Endothelial cell of umbilical vein (primary cell): Measurements from ENCODE around the gene DDX23. TPM values are rescaled to one million over a fixed set of nuclear protein-coding genes. Genes with fewer than 3 reads are reported as not detected.

Experiments
- BruUV-seq: library from RNA; stranded (reverse); fragments of 400-500 nt; replicated peaks from 2 replicates; lab custom pipeline; 2021; lab: Mats Ljungman, UMichigan
- CTCF ChIA-PET: fragments of 300-600, 350-600 bp; sonication (Branson Sonifier 250); formaldehyde crosslinking; loops from one replicate; lab custom pipeline; 2021; ENCODE audit warnings: antibody characterized with exemption, inconsistent platforms; lab: Charles Lee
- POLR2A ChIA-PET: fragments of 300-600, 350-600 bp; sonication (Branson Sonifier 250); formaldehyde crosslinking; loops from one replicate; lab custom pipeline; 2021; ENCODE audit warnings: antibody characterized with exemption, inconsistent platforms; lab: Charles Lee
- DNase-seq: peaks from one replicate; pipeline ENCODE4 v3.0.0-alpha.2; 2011; ENCODE audit warnings: low read depth, low spot score
- FAIRE-seq: peaks from 2 replicates; lab custom pipeline; 2011; peaks lifted over from hg19 to GRCh38; lab: Jason Lieb, UNC
- H2AFZ ChIP-seq: 2 replicates; pipeline ENCODE4 v1.6.0; 2012; ENCODE audit warnings: low read depth, low read length, control low read depth, inconsistent platforms
- H3K27ac ChIP-seq: 2 replicates; pipeline ENCODE4 v1.5.1; 2011; ENCODE audit warnings: low read depth, mild to moderate bottlenecking, control low read depth, low read length, moderate library complexity; ENCODE audit not compliant: insufficient read depth
- H3K27me3 ChIP-seq, 2 experiments: 2 replicates each; pipeline versions ENCODE4 v1.6.0 to v1.6.1; 2011; ENCODE audit warnings: low read length in 2 of 2, mixed read lengths in 1 of 2; ENCODE audit not compliant: control insufficient read depth in 2 of 2, insufficient read depth in 2 of 2
- H3K36me3 ChIP-seq, 2 experiments: 2 replicates in 1 of 2; 3 replicates in 1 of 2; pipeline ENCODE4 v1.5.1; 2011; ENCODE audit warnings: low read length in 2 of 2, mild to moderate bottlenecking in 1 of 2, moderate library complexity in 1 of 2; ENCODE audit not compliant: control insufficient read depth in 2 of 2, insufficient read depth in 2 of 2; ENCODE audit errors: extremely low read depth in 1 of 2
- H3K4me1 ChIP-seq: 3 replicates; pipeline ENCODE4 v1.5.1; 2011; ENCODE audit warnings: mild to moderate bottlenecking, low read length; ENCODE audit not compliant: control insufficient read depth, insufficient read depth; ENCODE audit errors: extremely low read depth
- H3K4me2 ChIP-seq: 2 replicates; pipeline ENCODE4 v1.6.1; 2011; ENCODE audit warnings: low read length, control low read depth, mixed read lengths; ENCODE audit not compliant: insufficient read depth
- H3K4me3 ChIP-seq, 3 experiments: fragments of 200-600 bp in 1 of 3; sonication (generic), shearing (Covaris generic) in 1 of 3; replicated peaks in 1 of 3; 2 replicates each; pipeline ENCODE4 v1.5.1; 2011 to 2016; ENCODE audit warnings: control low read depth in 3 of 3, low read length in 3 of 3, mild to moderate bottlenecking in 2 of 3, inconsistent platforms in 1 of 3, low read depth in 1 of 3, moderate library complexity in 1 of 3; ENCODE audit not compliant: insufficient read depth in 1 of 3
- H3K79me2 ChIP-seq: 2 replicates; pipeline ENCODE4 v1.6.0; 2012; ENCODE audit warnings: low read length, inconsistent platforms; ENCODE audit not compliant: control insufficient read depth, insufficient read depth
- H3K9ac ChIP-seq: replicated peaks from 2 replicates; pipeline ENCODE3; 2011; ENCODE audit warnings: low read length, control low read depth; ENCODE audit not compliant: insufficient read depth; ENCODE audit errors: extremely low read depth
- H3K9me1 ChIP-seq: replicated peaks from 3 replicates; pipeline ENCODE4 v1.6.0; 2011; ENCODE audit warnings: mild to moderate bottlenecking, low read length; ENCODE audit not compliant: control insufficient read depth, insufficient read depth; ENCODE audit errors: extremely low read depth
- H3K9me3 ChIP-seq: replicated peaks from 2 replicates; pipeline ENCODE4 v1.5.1; 2012; ENCODE audit warnings: low read length, inconsistent platforms; ENCODE audit not compliant: control insufficient read depth, insufficient read depth
- H4K20me1 ChIP-seq: replicated peaks from 2 replicates; pipeline ENCODE3; 2011; ENCODE audit warnings: mild to moderate bottlenecking, low read length; ENCODE audit not compliant: control insufficient read depth, insufficient read depth; ENCODE audit errors: extremely low read depth
- CTCF ChIP-seq, 2 donors: IDR thresholded peaks; 1 replicate in 1 of 2; 2 replicates in 1 of 2; pipeline ENCODE4 v1.5.1; 2011; ENCODE audit warnings: low read length in 2 of 2, mild to moderate bottlenecking in 2 of 2, moderate library complexity in 2 of 2, control low read depth in 1 of 2, inconsistent platforms in 1 of 2, low read depth in 1 of 2; ENCODE audit not compliant: insufficient read depth in 1 of 2; ENCODE audit errors: extremely low read depth in 1 of 2
- EZH2 ChIP-seq: IDR thresholded peaks from 2 replicates; pipeline ENCODE4 v1.6.1; 2012; ENCODE audit warnings: borderline replicate concordance, low read depth, mild to moderate bottlenecking, moderate library complexity, low read length, inconsistent platforms; ENCODE audit not compliant: severe bottlenecking
- FOS ChIP-seq: IDR thresholded peaks from 2 replicates; pipeline ENCODE4 v1.6.1; 2011; ENCODE audit warnings: mild to moderate bottlenecking, low read length, moderate library complexity, borderline replicate concordance; ENCODE audit not compliant: insufficient read depth
- GATA2 ChIP-seq: IDR thresholded peaks from 2 replicates; pipeline ENCODE4 v1.7.0; 2011; ENCODE audit warnings: low read depth, mild to moderate bottlenecking, moderate library complexity, mixed read lengths, low read length; ENCODE audit not compliant: insufficient read length, insufficient read depth
- JUN ChIP-seq: IDR thresholded peaks from 2 replicates; pipeline ENCODE4 v1.6.1; 2011; ENCODE audit warnings: borderline replicate concordance, low read depth; ENCODE audit not compliant: insufficient read length, insufficient read depth
- MYC ChIP-seq: IDR thresholded peaks from one replicate; pipeline ENCODE4 v1.6.1; 2011; ENCODE audit warnings: mild to moderate bottlenecking, low read depth, low read length
- POLR2A ChIP-seq: IDR thresholded peaks from 2 replicates; pipeline ENCODE4 v1.6.1; 2012; ENCODE audit warnings: low read depth, mild to moderate bottlenecking, control low read depth, low read length
- POLR2AphosphoS5 ChIP-seq: IDR thresholded peaks from 2 replicates; pipeline ENCODE4 v1.6.1; 2012; ENCODE audit warnings: low read depth, mild to moderate bottlenecking, control low read depth, low read length, moderate library complexity; ENCODE audit not compliant: insufficient read depth
- dilution Hi-C: fragments of 300-500 bp; cut with MboI; formaldehyde crosslinking; loops from one replicate; pipeline ENCODE4 v1.15.0; 2019; ENCODE audit warnings: low sequenced_read_pairs; ENCODE audit not compliant: extremely low pct_ligation_motif_present
- intact Hi-C: fragments of 100-400 bp; cut with micrococcal nuclease; formaldehyde crosslinking; loops from one replicate; pipeline ENCODE4 v1.10.0; 2022
- polyA plus RNA-seq, 4 experiments: library from polyadenylated mRNA; depleted of rRNA in 3 of 4; stranded (reverse) in 3 of 4; unstranded in 1 of 4; fragments of >200 nt; gene quantifications; 2 replicates each; pipeline versions ENCODE4 v1.2.1 to v1.2.3, GENCODE V29; 2011 to 2012; ENCODE audit warnings: missing spikeins in 1 of 4
- total RNA-seq: library from RNA; stranded (reverse); gene quantifications from 2 replicates; pipeline ENCODE4 v1.2.3, GENCODE V29; 2021
- TF ChIP-seq, protein P1 (sequence below): IDR thresholded peaks from 2 replicates; pipeline ENCODE4 v1.6.1; 2011; ENCODE audit not compliant: insufficient read depth, insufficient read length

The DDX23 gene
- total and polyA plus RNA-seq, 2 donors (not counting 3 experiments of a cell fraction or from before 2014, with no cell fraction given), result 56.0 to 107 TPM

- H2AFZ ChIP-seq, result no peak overlapping the region
- dilution Hi-C loops (no loop called here), intact Hi-C loops (loop anchor here (1.0 to 2.0 kb wide), 2 partner anchors 8 to 14 kb away; no protein-coding TSS in a partner anchor)
- POLR2A ChIA-PET, result interaction anchor here (0.8 kb wide), 1 partner anchor 10 kb away, joined by 3 read pairs; no protein-coding TSS in a partner anchor
- peak overlapping the region; percentile 16 for H3K4me2 ChIP-seq
- no peaks in the 10 kb centered on the region for H3K79me2 ChIP-seq
- no peaks in the 10 kb centered on the region for H3K9me1 ChIP-seq
- no peaks in the 10 kb centered on the region for H4K20me1 ChIP-seq
- BruUV-seq, result no TSS peak
- TF ChIP-seq FOS (no peak), MYC (no peak), POLR2A (no peak), EZH2 (no peak), GATA2 (no peak), POLR2AphosphoS5 (no peak), CTCF (IDR thresholded peaks at IDR 0.05; ENCODE audit: extremely low read depth in 1 of 2, insufficient read depth in 1 of 2, low read depth in 1 of 2, low read length in 2 of 2) (no peak), JUN (no peak)
- TF ChIP-seq, protein P1, sequence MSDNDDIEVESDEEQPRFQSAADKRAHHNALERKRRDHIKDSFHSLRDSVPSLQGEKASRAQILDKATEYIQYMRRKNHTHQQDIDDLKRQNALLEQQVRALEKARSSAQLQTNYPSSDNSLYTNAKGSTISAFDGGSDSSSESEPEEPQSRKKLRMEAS, result no peak
- H3K27ac ChIP-seq, result peak overlapping the region; percentile 69
- H3K27me3 ChIP-seq, result no peaks in the 10 kb centered on the region
- peak overlapping the region; percentile 27 for H3K9ac ChIP-seq
- DNase-seq, result no peak
- CTCF ChIA-PET, result interaction anchor here (0.8 to 2.7 kb wide), 7 partner anchors 9 to 34 kb away, joined by 3 to 17 read pairs (median 4); partner anchors contain the start of gene ADCY6
- peaks cover 16% of the 10 kb centered on the region for H3K4me1 ChIP-seq
- no peak overlapping the region for H3K4me3 ChIP-seq
- no peaks in the 10 kb centered on the region for H3K9me3 ChIP-seq
- H3K36me3 ChIP-seq, result peaks cover 2 to 18% of the 10 kb centered on the region in 2 experiments
- FAIRE-seq, result no peak
Measured at GRCh38 chr12:48780381-48781025, 71.5 kb downstream of the DDX23 start.
